Psoas muscle (tissue), 8 donors: ENCODE results near the gene ST6GALNAC2. TPM values are rescaled to one million over a fixed set of nuclear protein-coding genes. Genes with fewer than 3 reads are reported as not detected.
"Not testable (repeated sequence)": the region's sequence is repeated elsewhere in the genome, so short reads cannot be mapped to it uniquely, and the experiment has no call there.

ENCODE experiments used
- ATAC-seq, 4 donors: fragments of 200-7000 bp; cut with Tn5 transposase; one replicate each; pipeline ENCODE4 v1.9.1; 2020; ENCODE audit warnings: moderate library complexity in 3 of 4, mild to moderate bottlenecking in 2 of 4
- DNase-seq, 2 donors: peaks; one replicate each; pipeline ENCODE4 v3.0.0-alpha.2; 2020
- H3K27ac ChIP-seq: fragments of 200-600 bp; one replicate; pipeline ENCODE4 v1.8.0; 2022
- H3K27me3 ChIP-seq, 3 donors: fragments of 200-600 bp in 1 of 3; one replicate each; pipeline versions ENCODE4 v1.6.1 to v1.8.0; 2013 to 2022; ENCODE audit warnings: low read length in 2 of 3, mild to moderate bottlenecking in 2 of 3, moderate library complexity in 1 of 3; ENCODE audit not compliant: insufficient read depth in 3 of 3
- H3K36me3 ChIP-seq, 2 donors: fragments of 200-600 bp in 1 of 2; one replicate each; pipeline versions ENCODE4 v1.6.1 to v1.8.0; 2013 to 2022; ENCODE audit warnings: low read depth in 1 of 2, mild to moderate bottlenecking in 1 of 2, moderate library complexity in 1 of 2; ENCODE audit not compliant: insufficient read depth in 1 of 2
- H3K4me1 ChIP-seq: fragments of 200-600 bp; one replicate; pipeline ENCODE4 v1.8.0; 2022
- H3K4me3 ChIP-seq: fragments of 200-600 bp; one replicate; pipeline ENCODE4 v1.8.0; 2022; ENCODE audit warnings: mild to moderate bottlenecking
- H3K9me3 ChIP-seq: fragments of 200-600 bp; one replicate; pipeline ENCODE4 v1.8.0; 2022
- CTCF ChIP-seq: fragments of 200-600 bp; IDR thresholded peaks from one replicate; pipeline ENCODE4 v1.8.0; 2022; ENCODE audit warnings: antibody characterized with exemption
- WGBS, 3 donors: extraction: QIAGEN DNeasy Blood & Tissue Kit; methylation state at CpG; one replicate each; pipeline versions ENCODE4 v1.1.6 to v1.1.7; 2013; 5-methylcytosine and 5-hydroxymethylcytosine counted together
- intact Hi-C, 2 donors: fragments of 100-400 bp; cut with DNase I; formaldehyde crosslinking; loops; one replicate each; pipeline versions ENCODE4 v1.11.0 to v1.14.2; 2022
- polyA plus RNA-seq, 3 donors: library from polyadenylated mRNA; stranded (reverse); fragments of 200-250 nt; gene quantifications; one replicate each; pipeline ENCODE4 v1.2.3, GENCODE V29; 2013
- total RNA-seq, 4 donors: library from RNA; stranded (reverse); fragmentation: NEBNext Ultra II Directional in 2 of 4; extraction: Animal tissue kit (Norgen Biotek cat#: 25700) in 2 of 4; gene quantifications; one replicate each; pipeline versions ENCODE4 v1.2.1 to v1.2.4, GENCODE V29; 2021 to 2023
- donor health status: healthy with polysubstance abuse.
- donor health status: DM: no; HTN: no; CAD: no; lungs with moderate emphysema.
- donor health status: Bipolar disorder and iron deficiency.
- donor health status: healthy.
- donor health status: DM: yes; HTN: yes; CAD: no.
- donor health status: DM: no; HTN: no; CAD: no.
- donor health status: DM: no; HTN: no; CAD: no.
- donor health status: DM: yes; HTN: yes; CAD: no.

Gene ST6GALNAC2
- total and polyA plus RNA-seq, 7 donors, result 1.2 to 17.8 (median 8.7) TPM

GRCh38 chr17:76612977-76613851 lies 27.6 kb upstream of the ST6GALNAC2 start:
- ATAC-seq (no peak), DNase-seq (no peak)
- intact Hi-C loops, result no loop called here
- no peak for TF ChIP-seq CTCF
- Histone ChIP-seq H3K4me3 (no peak overlapping the region), H3K36me3 (no peaks in the 10 kb centered on the region), H3K9me3 (no peaks in the 10 kb centered on the region), H3K27me3 (no peaks in the 10 kb centered on the region), H3K27ac (no peak overlapping the region), H3K4me1 (no peaks in the 10 kb centered on the region)
- 69 to 75% (median 74%) methylated on average over 17 of the region's 17 CpGs for WGBS, 3 donors

GRCh38 chr17:76612465-76612864 lies 26.8 kb upstream of the ST6GALNAC2 start:
- WGBS, 3 donors, result 75 to 81% (median 79%) methylated on average over 4 of the region's 4 CpGs
- Histone ChIP-seq H3K27ac (no peak overlapping the region), H3K4me3 (no peak overlapping the region)

GRCh38 chr17:76611758-76612157 lies 26.1 kb upstream of the ST6GALNAC2 start:
- no peak for TF ChIP-seq CTCF
- H3K36me3 ChIP-seq, result no peaks in the 10 kb centered on the region
- 82 to 93% (median 84%) methylated on average over 4 of the region's 4 CpGs for whole genome bisulfite sequencing, 3 donors
- H3K27me3 ChIP-seq, result no peaks in the 10 kb centered on the region
- DNase-seq, result no peak
- intact Hi-C loops, result no loop called here
- ATAC-seq, result no peak
- no peaks in the 10 kb centered on the region for H3K9me3 ChIP-seq
- H3K4me3 ChIP-seq, result no peak overlapping the region
- H3K4me1 ChIP-seq, result no peaks in the 10 kb centered on the region
- no peak overlapping the region for H3K27ac ChIP-seq

More at GRCh38 chr17:76612465-76612864, 26.8 kb upstream of the ST6GALNAC2 start:
- intact Hi-C loops, result no loop called here
- Histone ChIP-seq H3K4me1 (no peaks in the 10 kb centered on the region), H3K27me3 (no peaks in the 10 kb centered on the region), H3K36me3 (no peaks in the 10 kb centered on the region), H3K9me3 (no peaks in the 10 kb centered on the region)
- TF ChIP-seq CTCF, result no peak
- ATAC-seq (no peak), DNase-seq (no peak)

GRCh38 chr17:76611080-76611749 lies 25.6 kb upstream of the ST6GALNAC2 start:
- H3K27me3 ChIP-seq, DNase-seq, H3K27ac ChIP-seq, H3K4me1 ChIP-seq, ATAC-seq, H3K9me3 ChIP-seq, H3K4me3 ChIP-seq, intact Hi-C loops, H3K36me3 ChIP-seq: not testable (repeated sequence)
- WGBS, 3 donors, result 58 to 72% (median 65%) methylated on average over 10 to 13 of the region's 13 CpGs

GRCh38 chr17:76606685-76607084 lies 21.0 kb upstream of the ST6GALNAC2 start:
- H3K9me3 ChIP-seq, H3K27me3 ChIP-seq, intact Hi-C loops, H3K4me3 ChIP-seq, ATAC-seq, DNase-seq, H3K4me1 ChIP-seq, H3K27ac ChIP-seq, H3K36me3 ChIP-seq: not testable (repeated sequence)
- 60 to 85% (median 61%) methylated on average over 1 of the region's 1 CpG for WGBS, 3 donors
